T-helper 1 cell treated with Interleukin-12 subunit alpha and Interleukin-12 subunit beta and Interleukin-4 antibody, amounts not matched to agents 30 μg/mL and 1 μg/mL, for 36 hours (primary cell): ENCODE data around the gene ABCF2.

ENCODE experiments used
- H3K27ac Mint-ChIP-seq: one replicate; pipeline ENCODE4 v1.8.0; 2021; ENCODE audit warnings: mild to moderate bottlenecking, mixed read lengths
- H3K27me3 Mint-ChIP-seq: one replicate; pipeline ENCODE4 v1.8.0; 2021; ENCODE audit warnings: low read depth, mixed read lengths
- H3K36me3 Mint-ChIP-seq: one replicate; pipeline ENCODE4 v1.8.0; 2021; ENCODE audit warnings: low read depth, mixed read lengths
- H3K4me1 Mint-ChIP-seq: one replicate; pipeline ENCODE4 v1.8.0; 2021; ENCODE audit warnings: low read depth, mixed read lengths
- H3K4me3 Mint-ChIP-seq: one replicate; pipeline ENCODE4 v1.8.0; 2021; ENCODE audit warnings: mild to moderate bottlenecking, moderate library complexity, mixed read lengths
- H3K9me3 Mint-ChIP-seq: one replicate; pipeline ENCODE4 v1.8.0; 2021; ENCODE audit warnings: mixed read lengths

ABCF2 gene

GRCh38 chr7:151207315-151207714, 19.7 kb downstream of the ABCF2 start:
- H3K27me3 Mint-ChIP-seq: peaks cover 9% of the 10 kb centered on the region
- no peaks in the 10 kb centered on the region for H3K9me3 Mint-ChIP-seq
- H3K4me1 Mint-ChIP-seq: peaks cover 20% of the 10 kb centered on the region
- peak overlapping the region; percentile 44 for H3K27ac Mint-ChIP-seq
- peaks cover 3% of the 10 kb centered on the region for H3K36me3 Mint-ChIP-seq
- peak overlapping the region; percentile 16 for H3K4me3 Mint-ChIP-seq

- Mint-ChIP-seq H3K9me3 (no peaks in the 10 kb centered on the region), H3K4me3 (peak overlapping the region; percentile 16)
These were observed 20.1 kb downstream of the ABCF2 start for GRCh38 chr7:151206914-151207313.

GRCh38 chr7:151205730-151206129, 21.3 kb downstream of the ABCF2 start:
- Mint-ChIP-seq H3K4me1 (peaks cover 20% of the 10 kb centered on the region), H3K27me3 (peaks cover 9% of the 10 kb centered on the region), H3K27ac (no peak overlapping the region), H3K9me3 (no peaks in the 10 kb centered on the region), H3K36me3 (no peaks in the 10 kb centered on the region), H3K4me3 (no peak overlapping the region)

More at GRCh38 chr7:151206914-151207313, 20.1 kb downstream of the ABCF2 start:
- peaks cover 9% of the 10 kb centered on the region for H3K27me3 Mint-ChIP-seq
- peak overlapping the region; percentile 52 for H3K27ac Mint-ChIP-seq
- peaks cover 1% of the 10 kb centered on the region for H3K36me3 Mint-ChIP-seq
- peaks cover 20% of the 10 kb centered on the region for H3K4me1 Mint-ChIP-seq

GRCh38 chr7:151204383-151205032, 22.5 kb downstream of the ABCF2 start:
- H3K27ac Mint-ChIP-seq: no peak overlapping the region
- peaks cover 9% of the 10 kb centered on the region for H3K27me3 Mint-ChIP-seq
- H3K9me3 Mint-ChIP-seq: no peaks in the 10 kb centered on the region
- H3K4me1 Mint-ChIP-seq: peaks cover 20% of the 10 kb centered on the region
- H3K36me3 Mint-ChIP-seq: no peaks in the 10 kb centered on the region
- no peak overlapping the region for H3K4me3 Mint-ChIP-seq

GRCh38 chr7:151202836-151203235, 24.2 kb downstream of the ABCF2 start:
- H3K36me3 Mint-ChIP-seq: no peaks in the 10 kb centered on the region
- no peak overlapping the region for H3K27ac Mint-ChIP-seq
- no peaks in the 10 kb centered on the region for H3K9me3 Mint-ChIP-seq
- H3K4me1 Mint-ChIP-seq: peaks cover 17% of the 10 kb centered on the region
- peaks cover 9% of the 10 kb centered on the region for H3K27me3 Mint-ChIP-seq
- no peak overlapping the region for H3K4me3 Mint-ChIP-seq

- H3K27ac Mint-ChIP-seq: no peak overlapping the region
- H3K9me3 Mint-ChIP-seq: no peaks in the 10 kb centered on the region
These were observed 25.3 kb downstream of the ABCF2 start for GRCh38 chr7:151201751-151202150.

GRCh38 chr7:151201344-151201743, 25.7 kb downstream of the ABCF2 start:
- Mint-ChIP-seq H3K27me3 (peaks cover 9% of the 10 kb centered on the region), H3K4me3 (no peak overlapping the region), H3K27ac (no peak overlapping the region), H3K36me3 (no peaks in the 10 kb centered on the region), H3K9me3 (no peaks in the 10 kb centered on the region), H3K4me1 (peaks cover 3% of the 10 kb centered on the region)

More at GRCh38 chr7:151201751-151202150, 25.3 kb downstream of the ABCF2 start:
- Mint-ChIP-seq H3K4me1 (peaks cover 6% of the 10 kb centered on the region), H3K36me3 (no peaks in the 10 kb centered on the region), H3K4me3 (no peak overlapping the region), H3K27me3 (peaks cover 9% of the 10 kb centered on the region)

- Mint-ChIP-seq H3K9me3 (no peaks in the 10 kb centered on the region), H3K27ac (no peak overlapping the region), H3K4me3 (no peak overlapping the region), H3K4me1 (peaks cover under 1% of the 10 kb centered on the region), H3K27me3 (peaks cover 10% of the 10 kb centered on the region), H3K36me3 (no peaks in the 10 kb centered on the region)
These were observed 27.8 kb downstream of the ABCF2 start for GRCh38 chr7:151198945-151199848.

GRCh38 chr7:151197932-151198331, 29.1 kb downstream of the ABCF2 start:
- no peaks in the 10 kb centered on the region for H3K9me3 Mint-ChIP-seq
- no peaks in the 10 kb centered on the region for H3K36me3 Mint-ChIP-seq
- H3K4me1 Mint-ChIP-seq: peaks cover 2% of the 10 kb centered on the region
- H3K27ac Mint-ChIP-seq: no peak overlapping the region
- no peak overlapping the region for H3K4me3 Mint-ChIP-seq
- H3K27me3 Mint-ChIP-seq: peaks cover 11% of the 10 kb centered on the region

- H3K4me1 Mint-ChIP-seq: peaks cover 2% of the 10 kb centered on the region
- peaks cover 11% of the 10 kb centered on the region for H3K27me3 Mint-ChIP-seq
- H3K36me3 Mint-ChIP-seq: no peaks in the 10 kb centered on the region
- H3K4me3 Mint-ChIP-seq: no peak overlapping the region
- H3K27ac Mint-ChIP-seq: no peak overlapping the region
- H3K9me3 Mint-ChIP-seq: no peaks in the 10 kb centered on the region
These were observed 31.2 kb downstream of the ABCF2 start for GRCh38 chr7:151195616-151196450.

- peaks cover 11% of the 10 kb centered on the region for H3K27me3 Mint-ChIP-seq
- H3K9me3 Mint-ChIP-seq: no peaks in the 10 kb centered on the region
- H3K27ac Mint-ChIP-seq: no peak overlapping the region
- H3K4me3 Mint-ChIP-seq: no peak overlapping the region
- no peaks in the 10 kb centered on the region for H3K36me3 Mint-ChIP-seq
- peaks cover 2% of the 10 kb centered on the region for H3K4me1 Mint-ChIP-seq
These were observed 32.8 kb downstream of the ABCF2 start for GRCh38 chr7:151194188-151194587.

- Mint-ChIP-seq H3K4me1 (peaks cover 2% of the 10 kb centered on the region), H3K36me3 (no peaks in the 10 kb centered on the region), H3K27me3 (peaks cover 11% of the 10 kb centered on the region), H3K4me3 (no peak overlapping the region), H3K27ac (no peak overlapping the region), H3K9me3 (no peaks in the 10 kb centered on the region)
These were observed 33.6 kb downstream of the ABCF2 start for GRCh38 chr7:151193203-151193978.

GRCh38 chr7:151192002-151192539, 34.9 kb downstream of the ABCF2 start:
- Mint-ChIP-seq H3K36me3 (no peaks in the 10 kb centered on the region), H3K4me1 (peaks cover 2% of the 10 kb centered on the region), H3K27ac (no peak overlapping the region), H3K9me3 (no peaks in the 10 kb centered on the region), H3K27me3 (peaks cover 11% of the 10 kb centered on the region), H3K4me3 (no peak overlapping the region)
